ENCODE results near the gene TRIM71.
"Not testable (repeated sequence)": the region's sequence is repeated elsewhere in the genome, so short reads cannot be mapped to it uniquely, and the experiment has no call there.

Gene TRIM71

DNA sequence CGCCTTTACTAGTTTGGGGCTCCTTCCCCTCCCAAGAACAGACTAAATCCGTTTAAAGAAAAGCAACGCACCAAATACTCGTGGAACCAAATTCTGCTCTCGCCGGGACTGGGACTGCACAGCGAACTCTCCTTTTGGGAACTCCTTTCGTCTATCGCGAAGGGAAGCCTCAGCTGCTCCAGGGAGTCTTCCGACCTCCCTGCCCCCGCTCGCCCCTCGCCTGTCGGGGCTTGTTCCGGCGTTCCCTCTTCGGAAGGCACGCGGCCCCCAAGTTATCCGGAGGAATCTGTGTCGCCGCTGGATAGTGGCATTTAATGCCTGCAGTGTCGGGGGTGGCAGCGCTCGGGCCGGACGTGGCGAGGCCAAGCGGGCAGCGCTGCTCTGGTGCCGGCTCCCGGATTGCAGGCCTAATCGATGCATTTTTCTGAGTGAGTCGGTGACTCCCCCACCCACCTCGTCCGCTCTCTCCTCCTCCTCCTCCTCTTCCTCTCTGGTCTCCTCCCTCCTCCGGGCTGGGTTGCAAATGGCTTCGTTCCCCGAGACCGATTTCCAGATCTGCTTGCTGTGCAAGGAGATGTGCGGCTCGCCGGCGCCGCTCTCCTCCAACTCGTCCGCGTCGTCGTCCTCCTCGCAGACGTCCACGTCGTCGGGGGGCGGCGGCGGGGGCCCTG is at the start of gene TRIM71:
TRIM71 (plus strand) TSS at position 440 of the 671 bp plus-strand sequence; CDS start at position 524, 84 bp downstream.
- intact Hi-C loops (cut with DNase I) = no loop called here
- peak in 1 of 10 donors; percentile 84 for DNase-seq

DNA sequence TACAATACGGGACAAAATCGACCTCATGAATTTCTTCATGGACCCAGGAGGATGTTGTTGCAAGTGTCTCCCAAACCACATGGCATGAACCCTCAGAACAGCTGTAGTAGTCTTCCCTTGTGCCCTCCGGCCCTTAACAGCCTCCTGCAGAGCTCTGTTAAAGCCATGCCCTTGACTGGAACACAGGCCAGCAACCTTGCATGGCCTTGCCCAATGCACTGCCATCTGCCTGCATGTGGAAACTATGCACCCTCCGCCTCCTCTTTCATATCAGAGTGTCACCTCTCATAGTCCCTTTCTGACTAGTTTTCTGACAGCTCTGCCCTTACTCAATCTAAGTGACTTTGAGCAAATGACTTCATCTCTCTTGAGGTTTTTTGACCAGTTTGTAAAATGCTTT is 39.4 kb upstream of the TRIM71 start:
- DNase-seq = no peak
- intact Hi-C loops (cut with DNase I) = no loop called here

DNA sequence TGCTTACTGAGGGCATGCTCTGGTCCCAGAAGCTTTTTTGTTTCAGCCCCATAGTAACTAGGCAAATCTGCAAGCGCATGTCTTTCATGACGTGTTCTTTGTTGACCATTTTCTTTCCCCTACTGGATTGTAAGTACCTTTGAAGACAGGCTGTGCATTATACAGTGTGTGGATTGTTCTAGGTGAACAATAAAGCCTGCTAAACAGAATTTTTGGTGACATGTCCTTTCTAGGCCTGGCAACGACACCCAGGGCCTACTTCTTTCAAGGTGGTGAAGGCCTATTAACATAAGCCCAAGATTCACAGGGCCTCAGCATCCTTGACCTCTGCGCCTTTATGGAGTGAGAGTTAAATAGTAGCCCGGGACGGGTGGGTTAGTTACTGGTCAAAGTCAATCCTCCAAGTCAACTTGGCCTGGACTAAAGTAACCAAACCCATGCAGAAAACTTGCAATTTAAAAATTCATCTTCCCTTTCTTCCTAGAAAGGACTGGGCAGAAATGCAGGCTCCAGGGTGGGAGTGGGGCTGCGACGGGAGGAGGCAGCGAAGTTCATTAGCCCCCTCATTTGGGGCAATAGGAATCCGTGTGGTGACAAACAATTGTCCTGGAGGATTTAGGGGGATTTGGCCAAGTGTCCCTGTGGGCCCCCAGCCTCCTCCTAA is 37.6 kb upstream of the TRIM71 start:
- intact Hi-C loops (cut with DNase I) = no loop called here
- DNase-seq = no peak

DNA sequence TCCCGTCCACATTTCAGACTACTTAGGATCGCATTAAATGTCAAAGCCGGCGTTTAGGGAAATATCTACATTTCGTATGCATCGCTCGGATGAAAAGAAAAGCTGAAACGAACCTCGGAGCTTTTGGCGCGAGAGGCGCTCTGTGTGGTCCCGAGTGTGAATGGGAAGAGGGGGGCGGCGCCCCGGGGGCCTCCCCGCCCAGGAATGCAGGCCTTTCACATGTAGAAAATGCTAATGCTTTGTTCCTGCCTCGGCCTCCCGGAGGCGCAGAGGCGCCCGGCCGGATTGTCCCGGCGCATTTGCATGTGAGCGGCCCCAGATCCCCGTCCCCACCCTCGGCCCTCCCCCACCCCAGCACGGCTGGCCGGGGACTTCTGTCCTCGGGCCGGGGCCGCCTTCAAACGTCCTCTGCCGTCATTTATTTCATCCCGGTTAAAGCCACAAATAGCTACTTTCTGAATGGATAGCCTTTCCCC is 37.0 kb upstream of the TRIM71 start:
- intact Hi-C loops (cut with DNase I) = no loop called here
- DNase-seq = peak in 6 of 10 donors; percentile 9 to 89 (median 20)

DNA sequence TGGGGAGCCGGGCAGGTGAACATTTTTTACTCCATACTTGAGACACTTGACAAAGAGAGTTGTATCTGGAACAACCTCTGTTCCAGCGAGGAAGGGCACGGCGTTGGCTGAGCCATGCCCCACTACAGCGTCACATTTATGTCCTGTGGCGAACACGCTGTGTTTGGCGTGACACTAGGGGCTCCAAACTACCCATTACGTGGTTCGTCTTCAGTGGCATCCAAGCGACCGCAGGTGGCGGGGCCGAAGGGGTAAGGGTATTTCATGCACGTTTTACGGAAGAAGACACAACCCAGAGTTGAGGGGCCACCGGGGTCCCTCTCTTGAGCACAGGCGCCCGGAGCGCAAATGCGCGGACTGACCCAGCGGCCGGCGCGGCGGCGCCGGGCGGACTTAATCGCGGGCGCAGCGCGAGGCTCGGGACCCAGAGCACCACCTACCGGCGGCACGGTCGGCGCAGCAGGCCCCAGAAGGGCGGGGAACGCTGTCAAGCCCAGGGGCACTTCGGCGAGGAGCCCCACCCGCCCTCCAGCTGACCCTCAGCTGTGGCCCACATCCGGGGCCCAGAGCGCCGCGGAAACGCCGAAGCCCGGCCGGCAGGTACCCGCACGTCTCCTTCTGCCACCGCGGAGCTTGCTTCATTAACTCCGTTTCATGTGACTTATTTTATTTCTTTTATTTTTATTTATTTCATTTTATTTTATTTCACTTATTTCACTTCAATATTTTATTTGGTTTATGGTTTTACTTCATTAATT is 36.4 kb upstream of the TRIM71 start:
- intact Hi-C loops (cut with DNase I) = no loop called here
- DNase-seq = peak; percentile 42 to 95 (median 70)

DNA sequence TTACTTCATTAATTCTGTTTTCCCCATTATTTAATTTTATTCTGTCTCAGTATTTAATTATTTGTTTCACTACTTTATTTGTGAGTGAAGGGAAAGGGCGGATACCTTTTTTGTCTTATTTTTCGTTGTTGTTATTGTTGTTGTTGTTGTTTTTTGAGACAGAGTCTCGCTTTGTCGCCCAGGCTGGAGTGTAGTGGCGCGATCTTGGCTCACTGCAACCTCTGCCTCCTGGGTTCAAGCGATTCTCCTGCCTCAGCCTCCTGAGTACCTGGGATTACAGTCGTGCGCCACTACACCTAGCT is 35.9 kb upstream of the TRIM71 start:
- intact Hi-C loops (cut with DNase I); DNase-seq: not testable (repeated sequence)

DNA sequence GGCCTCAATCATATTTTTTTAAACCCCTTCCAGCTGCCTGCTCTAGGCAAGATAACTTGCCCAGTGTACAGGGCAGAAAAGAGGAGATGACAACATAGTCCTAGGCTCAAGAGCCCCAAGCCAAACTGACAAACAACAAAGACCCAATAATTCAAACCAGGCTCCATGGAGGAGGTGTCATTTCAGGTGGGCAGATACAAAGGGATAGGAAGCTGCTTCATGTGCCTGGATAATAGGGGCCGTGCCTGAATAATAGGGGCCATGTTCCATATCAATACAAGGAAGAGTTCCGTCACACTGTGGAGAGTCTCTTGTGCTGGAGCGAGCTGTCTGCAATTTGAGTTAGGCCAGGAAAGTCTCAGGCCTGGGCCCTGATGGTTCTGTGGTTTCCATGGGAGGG is 35.4 kb upstream of the TRIM71 start:
- intact Hi-C loops (cut with DNase I) = no loop called here
- DNase-seq = no peak

DNA sequence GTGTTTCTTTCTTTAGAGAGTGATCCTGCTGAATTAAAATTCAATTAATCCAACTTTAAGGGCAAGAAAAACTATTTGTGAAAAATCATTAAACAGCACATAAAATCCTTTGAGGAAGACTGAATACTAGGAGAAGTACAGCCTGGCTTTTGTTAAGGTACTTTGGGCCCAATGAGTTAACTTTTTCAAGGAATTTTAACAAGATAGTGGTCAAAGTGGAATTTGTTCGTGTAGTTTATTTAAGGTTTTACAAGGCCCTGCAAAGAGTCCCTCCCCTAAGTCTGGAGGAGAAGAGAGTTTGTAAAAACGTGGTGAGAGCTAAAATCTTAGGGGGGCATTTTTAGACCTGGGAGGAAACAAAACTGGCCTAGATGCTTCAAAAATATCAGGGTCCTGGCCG is 26.0 kb upstream of the TRIM71 start:
- intact Hi-C loops (cut with DNase I) = no loop called here
- DNase-seq = no peak

DNA sequence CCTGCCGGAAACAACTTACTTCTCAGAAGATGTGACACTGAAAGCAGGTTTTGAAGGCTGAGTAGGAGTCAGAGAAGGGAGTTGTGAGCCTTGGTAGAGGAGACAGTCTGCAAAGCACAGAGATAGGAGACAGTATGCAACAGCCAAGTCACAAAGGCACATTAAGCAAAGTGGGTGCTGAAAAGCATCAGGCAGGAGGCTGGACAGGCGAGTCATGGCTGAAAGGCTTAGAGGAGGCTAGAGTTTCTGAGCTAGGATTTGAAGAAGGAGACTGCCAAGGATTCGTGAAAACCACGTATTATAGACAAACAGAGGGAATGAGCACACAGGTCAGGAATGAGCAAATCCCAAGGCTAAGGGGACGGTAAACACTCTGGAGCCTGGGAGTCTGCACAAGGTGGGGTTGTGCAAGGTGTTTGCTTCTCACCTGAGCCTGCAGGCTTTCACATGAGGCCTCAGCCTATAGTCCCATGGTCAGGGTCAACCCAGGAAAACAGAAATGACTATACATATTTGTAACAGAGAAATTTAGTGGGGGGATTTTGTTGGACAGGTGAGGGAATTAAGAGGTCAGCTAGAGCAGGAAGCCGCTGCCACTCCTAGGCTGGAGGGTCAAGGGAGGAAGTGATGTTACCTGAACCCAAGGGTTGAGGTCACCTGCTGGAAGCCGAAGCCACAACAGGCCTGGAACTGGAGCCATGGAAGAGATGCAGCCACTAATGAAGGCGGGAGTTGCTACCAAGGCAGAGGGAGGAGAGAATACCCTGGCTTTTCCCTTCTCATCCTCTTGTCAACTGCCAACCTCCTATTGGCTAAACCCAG is 23.1 kb upstream of the TRIM71 start:
- peak in 1 of 10 donors; percentile 13 for DNase-seq
- intact Hi-C loops (cut with DNase I) = no loop called here

DNA sequence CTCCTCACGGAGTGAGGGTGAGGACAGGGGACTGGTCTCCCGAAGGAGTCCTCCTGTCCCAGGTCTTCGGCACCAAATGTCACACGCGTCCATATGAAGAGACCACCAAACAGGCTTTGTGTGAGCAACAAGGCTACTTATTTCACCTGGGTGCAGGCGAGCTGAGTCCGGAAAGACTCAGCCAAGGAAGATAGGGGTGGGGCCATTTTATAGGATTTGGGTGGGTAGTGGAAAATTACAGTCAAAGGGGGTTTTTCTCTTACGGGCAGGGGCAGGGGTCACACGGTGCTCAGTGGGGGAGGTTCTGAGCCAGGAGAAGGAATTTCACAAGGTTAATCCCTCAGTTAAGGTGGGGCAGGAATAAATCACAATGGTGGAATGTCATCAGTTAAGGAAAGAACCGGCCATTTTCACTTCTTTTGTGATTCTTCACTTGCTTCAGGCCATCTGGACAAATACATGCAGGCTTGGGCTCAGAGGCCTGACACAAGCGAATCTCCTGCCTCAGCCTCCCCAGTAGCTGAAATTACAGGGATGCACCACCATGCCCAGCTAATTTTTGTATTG is 21.3 kb upstream of the TRIM71 start:
- peak in 1 of 10 donors; percentile 24 for DNase-seq
- intact Hi-C loops (cut with DNase I) = not testable (repeated sequence)

DNA sequence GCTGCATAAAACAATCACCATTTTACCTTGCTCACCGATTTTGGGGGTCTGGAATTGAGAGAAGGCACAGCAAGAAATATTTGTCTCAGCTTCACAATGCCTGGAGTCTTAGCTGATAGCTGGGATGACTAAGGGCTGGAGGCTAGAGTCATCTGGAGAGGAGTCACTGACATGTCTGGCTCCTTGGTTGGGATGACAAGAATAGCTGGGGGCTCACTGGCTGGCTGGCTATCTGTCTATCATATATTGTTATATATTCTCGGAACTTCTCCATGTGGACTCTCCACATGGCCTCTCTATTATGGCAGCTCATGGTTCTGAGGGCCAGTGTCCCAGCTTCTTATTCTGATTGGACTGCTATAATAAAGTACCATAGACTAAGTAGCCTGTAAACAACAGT is 20.0 kb upstream of the TRIM71 start:
- intact Hi-C loops (cut with DNase I) = no loop called here
- peak in 1 of 10 donors; percentile 25 for DNase-seq

DNA sequence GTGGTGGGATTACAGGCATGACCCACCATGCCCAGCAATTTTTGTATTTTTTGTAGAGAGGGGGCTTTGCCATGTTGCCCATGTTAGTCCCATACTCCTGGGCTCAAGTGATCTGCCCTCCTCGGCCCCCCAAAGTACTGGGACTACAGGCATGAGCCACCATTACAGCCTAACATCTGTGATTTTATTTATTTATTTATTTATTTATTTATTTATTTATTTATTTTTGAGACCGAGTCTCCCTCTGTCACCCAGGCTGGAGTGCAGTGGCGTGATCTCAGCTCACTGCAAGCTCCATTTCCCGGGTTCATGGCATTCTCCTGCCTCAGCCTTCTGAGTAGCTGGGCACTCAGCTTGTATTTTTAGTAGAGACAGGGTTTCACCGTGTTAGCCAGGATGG is 16.4 kb upstream of the TRIM71 start:
- intact Hi-C loops (cut with DNase I); DNase-seq: not testable (repeated sequence)

DNA sequence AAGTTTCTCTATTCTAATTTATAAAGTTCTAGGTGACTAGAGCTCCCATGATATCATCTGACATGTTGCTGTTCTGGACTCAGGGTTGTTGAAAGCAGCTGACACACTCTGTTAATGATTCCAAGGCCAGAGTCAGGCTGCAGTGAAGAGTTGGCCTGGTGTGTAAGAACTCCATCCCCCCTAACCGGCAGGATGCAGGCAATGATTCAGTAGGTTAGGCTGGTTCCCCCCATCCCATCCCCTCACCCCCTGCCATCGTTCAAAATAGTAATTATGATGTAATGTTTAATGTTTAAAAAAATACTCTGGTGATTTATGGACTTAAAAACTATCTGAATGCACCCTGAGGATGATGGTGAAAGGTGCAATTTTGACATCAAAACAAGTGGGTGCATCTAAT is 4.6 kb upstream of the TRIM71 start:
- intact Hi-C loops (cut with DNase I) = no loop called here
- DNase-seq = no peak

DNA sequence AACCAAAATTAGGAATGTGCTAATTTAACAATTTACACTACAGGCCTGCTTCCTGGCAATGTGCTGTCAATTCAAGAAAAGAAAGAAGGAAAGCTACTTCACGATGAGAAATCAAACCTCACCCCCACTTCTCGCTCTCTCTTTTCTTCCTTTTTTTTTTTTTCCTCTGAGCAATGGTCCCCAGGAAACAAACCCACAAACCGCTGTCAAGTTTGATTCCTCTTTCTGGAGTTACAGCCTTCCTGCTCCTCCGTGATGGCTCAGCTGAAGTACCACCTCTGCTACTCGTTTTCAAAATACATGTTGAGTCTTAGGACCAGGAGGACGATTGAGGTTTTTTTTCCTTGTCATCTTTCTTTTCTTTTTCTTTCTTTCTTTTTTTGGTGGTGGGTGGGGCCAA is 3.4 kb upstream of the TRIM71 start:
- DNase-seq = peak in 1 of 10 donors; percentile 20

DNA sequence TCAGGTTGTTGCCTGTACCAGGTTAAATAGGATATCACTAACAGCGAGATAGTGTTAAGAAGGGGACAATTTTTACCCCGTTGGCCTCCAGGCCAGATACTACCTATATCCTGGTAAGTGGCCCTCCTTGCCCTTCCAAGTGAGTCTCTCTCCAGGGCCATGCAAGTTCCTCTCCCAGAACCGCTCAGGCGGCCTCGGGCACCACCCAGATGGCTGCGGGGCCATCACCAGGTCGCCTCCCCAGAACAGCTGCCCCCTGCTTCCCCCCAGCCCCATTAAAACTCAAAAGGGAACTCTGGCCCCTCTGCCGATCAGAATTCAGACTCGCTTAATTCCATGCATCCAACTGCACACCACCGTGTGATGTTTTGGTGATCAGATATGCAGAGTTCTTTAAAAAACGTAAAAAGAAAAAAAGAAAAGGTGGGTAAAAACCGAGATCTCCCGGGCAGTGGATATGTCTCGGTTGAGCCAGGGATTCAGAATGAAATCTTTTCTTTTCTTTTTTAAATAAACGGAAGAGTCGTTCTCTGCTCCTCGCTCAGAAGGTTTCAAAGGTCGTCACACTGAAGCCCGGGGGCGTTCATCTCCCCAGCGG is 1.9 kb upstream of the TRIM71 start:
- intact Hi-C loops (cut with DNase I) = no loop called here
- peak in 1 of 10 donors; percentile 48 for DNase-seq

More for the DNA sequence above, 3.4 kb upstream of the TRIM71 start:
- intact Hi-C loops (cut with DNase I) = no loop called here

DNA sequence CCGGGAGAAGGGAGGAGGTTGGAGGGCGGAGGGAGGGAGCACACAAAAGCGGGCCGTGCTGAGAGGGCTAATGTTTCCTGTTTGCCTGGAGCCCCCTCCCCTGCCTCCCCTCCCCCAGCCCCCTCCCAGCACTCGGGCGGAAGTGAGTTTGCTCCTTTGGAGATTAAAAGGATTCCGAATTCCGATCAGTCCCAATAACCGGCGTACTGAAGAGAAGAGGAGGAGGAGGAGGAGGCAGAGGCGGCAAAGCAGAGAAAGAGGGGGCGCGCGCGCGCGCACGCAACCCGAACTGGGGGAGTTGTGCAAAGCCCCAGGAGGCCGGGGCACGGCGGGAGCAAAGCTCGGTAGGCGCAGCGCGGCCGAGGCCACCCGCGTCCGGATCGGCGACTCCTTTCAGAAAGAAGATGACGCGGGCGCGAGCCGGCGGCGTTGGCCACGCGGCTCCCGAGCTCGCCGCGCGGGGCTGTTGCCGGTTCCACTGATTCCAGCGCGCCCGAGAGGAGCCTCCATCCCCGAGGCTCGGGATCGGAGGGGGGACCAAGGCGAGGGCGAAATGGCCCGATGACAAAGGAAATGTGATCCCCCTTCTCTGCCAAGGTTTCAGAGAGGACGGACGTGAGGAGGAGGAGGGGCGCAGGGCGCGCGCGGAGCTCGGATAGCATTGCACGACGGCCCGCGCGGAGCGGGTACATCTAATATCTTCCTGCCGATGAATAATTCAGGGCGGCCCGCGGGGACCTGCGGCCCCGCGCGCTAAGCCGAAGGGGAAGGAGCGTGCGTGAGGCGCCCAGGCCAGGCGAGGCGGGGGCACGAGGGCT is 1.1 kb upstream of the TRIM71 start:
- intact Hi-C loops (cut with DNase I) = no loop called here
- peak in 6 of 10 donors; percentile 16 to 93 (median 35) for DNase-seq

DNA sequence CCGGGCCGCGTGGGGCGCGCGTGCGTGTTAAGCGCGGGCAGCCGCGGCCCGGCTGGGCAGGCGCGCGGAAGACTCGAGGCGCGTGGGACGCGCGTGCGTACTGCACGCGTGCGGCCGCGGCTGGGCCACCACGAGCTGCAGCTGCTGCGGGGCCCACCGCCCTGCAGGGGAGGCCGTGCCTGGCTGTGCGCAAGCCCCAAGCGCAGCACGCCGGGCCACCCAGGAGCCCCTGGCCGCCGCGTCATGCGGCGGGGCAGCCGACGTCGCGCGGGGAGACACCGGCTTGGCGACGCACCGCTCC is 590 bp upstream of the TRIM71 start:
- DNase-seq = peak in 3 of 10 donors; percentile 12 to 86 (median 73)
- intact Hi-C loops (cut with DNase I) = no loop called here

DNA sequence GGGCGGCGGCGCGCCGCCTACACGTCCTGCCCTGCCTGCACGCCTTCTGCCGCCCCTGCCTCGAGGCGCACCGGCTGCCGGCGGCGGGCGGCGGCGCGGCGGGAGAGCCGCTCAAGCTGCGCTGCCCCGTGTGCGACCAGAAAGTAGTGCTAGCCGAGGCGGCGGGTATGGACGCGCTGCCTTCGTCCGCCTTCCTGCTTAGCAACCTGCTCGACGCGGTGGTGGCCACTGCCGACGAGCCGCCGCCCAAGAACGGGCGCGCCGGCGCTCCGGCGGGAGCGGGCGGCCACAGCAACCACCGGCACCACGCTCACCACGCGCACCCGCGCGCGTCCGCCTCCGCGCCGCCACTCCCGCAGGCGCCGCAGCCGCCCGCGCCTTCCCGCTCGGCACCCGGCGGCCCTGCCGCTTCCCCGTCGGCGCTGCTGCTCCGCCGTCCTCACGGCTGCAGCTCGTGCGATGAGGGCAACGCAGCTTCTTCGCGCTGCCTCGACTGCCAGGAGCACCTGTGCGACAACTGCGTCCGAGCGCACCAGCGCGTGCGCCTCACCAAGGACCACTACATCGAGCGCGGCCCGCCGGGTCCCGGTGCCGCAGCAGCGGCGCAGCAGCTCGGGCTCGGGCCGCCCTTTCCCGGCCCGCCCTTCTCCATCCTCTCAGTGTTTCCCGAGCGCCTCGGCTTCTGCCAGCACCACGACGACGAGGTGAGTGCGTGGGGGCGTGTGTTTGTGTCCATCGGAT is 602 bp downstream of the TRIM71 start:
- peak in 1 of 10 donors; percentile 81 for DNase-seq
- intact Hi-C loops (cut with DNase I) = no loop called here
